GM18520 (cell line): ENCODE results near the gene MFAP2.
A peak's percentile ranks its signal among the peaks of the same experiment; 100 is the strongest.

ENCODE experiments used
- ATAC-seq: cut with Tn5 transposase; IDR thresholded peaks from one replicate; pipeline ENCODE4 v1.9.1; 2021; ENCODE audit not compliant: unreplicated experiment

The MFAP2 gene, protein sequence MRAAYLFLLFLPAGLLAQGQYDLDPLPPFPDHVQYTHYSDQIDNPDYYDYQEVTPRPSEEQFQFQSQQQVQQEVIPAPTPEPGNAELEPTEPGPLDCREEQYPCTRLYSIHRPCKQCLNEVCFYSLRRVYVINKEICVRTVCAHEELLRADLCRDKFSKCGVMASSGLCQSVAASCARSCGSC

DNA sequence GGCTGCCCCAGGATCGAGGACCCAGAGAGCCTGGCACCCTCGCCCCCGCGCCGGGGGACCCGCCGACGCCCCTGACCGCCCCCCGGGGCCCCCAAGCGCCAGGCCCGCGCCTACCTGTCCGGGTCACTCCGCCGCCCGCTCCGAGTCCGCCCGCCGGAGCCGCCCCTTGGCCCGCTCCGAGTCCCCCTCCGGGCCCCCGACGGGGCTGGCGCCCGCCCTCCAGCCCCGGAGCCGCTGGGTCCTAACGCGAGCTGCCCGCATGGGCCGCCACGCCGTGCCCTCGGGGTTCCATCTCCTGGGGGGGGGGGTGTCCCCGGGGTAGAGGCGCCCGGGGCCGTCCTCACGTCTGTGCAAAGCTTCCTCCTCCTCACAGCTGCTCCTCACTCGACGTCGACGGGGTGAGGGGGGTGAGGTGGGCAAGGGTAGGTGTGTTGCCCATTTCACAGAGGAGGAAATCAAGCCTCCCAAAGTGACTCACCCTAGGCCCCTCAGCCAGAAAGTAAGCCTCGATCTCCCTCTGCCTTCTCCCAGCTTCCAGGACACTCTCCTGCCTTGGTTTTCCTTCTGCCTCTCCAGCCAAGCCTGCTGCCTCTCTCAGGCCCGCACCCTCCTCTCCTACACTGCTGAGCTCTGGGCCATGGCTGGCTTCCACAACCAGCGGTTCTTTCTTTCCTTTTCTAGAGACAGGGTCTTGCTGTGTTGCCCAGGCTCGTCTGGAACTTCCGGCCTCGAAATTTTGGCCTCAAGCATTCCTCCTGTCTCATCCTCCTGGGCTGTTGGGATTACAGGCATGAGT, at the start of gene MFAP2:
TSS of gene MFAP2 (minus strand) at position 148 of the 796 bp plus-strand sequence. CDS start 2,347 bp downstream, outside the sequence.
- ATAC-seq = no peak

DNA sequence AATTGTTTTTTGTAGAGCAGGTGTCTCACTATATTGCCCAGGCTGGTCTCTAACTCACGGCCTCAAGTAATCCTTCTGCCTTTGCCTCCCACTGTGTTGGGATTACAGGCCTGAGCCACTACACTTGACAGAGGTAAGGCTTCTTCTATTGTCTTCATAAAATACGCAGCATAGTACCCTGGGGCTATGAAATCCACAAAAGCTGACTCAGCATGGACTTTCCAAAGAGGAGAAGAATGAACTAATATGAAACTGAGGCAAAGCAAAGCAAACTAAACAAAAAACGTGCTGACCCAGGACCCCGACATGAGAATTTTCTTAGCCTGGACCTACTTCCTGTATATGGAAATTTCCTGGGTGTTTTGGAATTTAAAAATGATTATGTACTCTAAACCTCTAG, 49.8 kb upstream of the MFAP2 start:
- no peak for ATAC-seq

DNA sequence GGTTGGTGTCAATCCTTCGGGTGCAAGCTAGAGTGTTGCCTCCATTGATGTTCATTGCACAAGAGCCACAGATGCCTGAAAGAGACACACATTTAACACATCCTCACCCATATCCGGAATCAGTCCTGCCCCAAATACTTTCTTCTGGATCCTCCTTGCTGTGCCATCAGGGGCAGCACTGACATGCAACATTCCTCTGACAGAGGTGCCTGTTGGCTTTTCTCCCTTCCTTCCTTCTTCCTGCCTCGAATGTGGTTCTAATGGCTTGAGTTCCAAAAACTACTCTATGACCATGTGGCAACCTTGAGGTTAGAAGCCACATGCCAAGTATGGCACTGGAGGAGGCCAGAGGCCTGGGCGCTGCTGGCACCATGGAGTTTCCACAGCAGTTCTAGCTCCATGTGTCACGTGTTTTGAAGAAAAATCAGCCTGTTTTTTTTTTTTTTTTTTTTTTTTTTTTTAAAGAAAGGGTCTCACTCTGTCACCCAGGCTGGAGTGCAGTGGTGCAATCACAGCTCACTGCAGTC, 48.3 kb upstream of the MFAP2 start:
- ATAC-seq = no peak

DNA sequence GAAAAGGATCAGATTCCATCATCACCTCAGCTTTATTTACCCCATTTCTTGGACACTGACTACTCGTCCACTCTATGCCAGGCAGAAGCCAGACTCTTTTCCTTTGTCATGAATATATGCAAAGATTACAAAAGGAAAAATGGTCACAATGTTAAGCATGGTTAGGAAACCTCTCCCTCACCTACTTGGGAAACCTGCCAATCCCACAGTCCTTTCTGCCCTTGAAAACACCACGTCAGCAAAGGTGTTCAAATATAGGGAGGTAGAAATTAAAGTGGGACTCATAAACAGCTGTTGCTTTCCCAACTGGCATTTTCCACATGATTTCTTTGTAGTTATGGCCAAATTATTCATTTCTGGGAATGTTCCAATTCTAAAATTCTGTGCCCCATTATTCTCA, 47.5 kb upstream of the MFAP2 start:
- ATAC-seq = no peak

DNA sequence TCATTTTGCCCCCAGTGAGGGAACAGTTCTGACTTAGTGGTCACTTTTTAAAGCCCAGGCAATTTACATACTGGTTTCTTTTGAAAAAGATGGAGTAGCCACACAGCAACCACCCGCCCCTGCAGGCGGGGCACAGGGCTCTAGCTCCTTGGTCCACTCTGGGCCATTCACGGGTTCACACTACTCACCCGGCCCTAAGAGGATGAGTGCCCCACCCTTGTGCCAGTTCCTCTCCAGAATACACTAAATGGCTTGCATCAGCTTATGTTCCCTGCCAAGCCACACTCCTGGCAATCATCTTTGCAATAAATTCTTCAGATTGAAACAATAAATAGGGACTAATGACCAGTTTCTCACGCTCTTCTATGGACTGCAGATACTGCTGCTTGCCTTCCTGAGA, 47.0 kb upstream of the MFAP2 start:
- ATAC-seq = no peak

DNA sequence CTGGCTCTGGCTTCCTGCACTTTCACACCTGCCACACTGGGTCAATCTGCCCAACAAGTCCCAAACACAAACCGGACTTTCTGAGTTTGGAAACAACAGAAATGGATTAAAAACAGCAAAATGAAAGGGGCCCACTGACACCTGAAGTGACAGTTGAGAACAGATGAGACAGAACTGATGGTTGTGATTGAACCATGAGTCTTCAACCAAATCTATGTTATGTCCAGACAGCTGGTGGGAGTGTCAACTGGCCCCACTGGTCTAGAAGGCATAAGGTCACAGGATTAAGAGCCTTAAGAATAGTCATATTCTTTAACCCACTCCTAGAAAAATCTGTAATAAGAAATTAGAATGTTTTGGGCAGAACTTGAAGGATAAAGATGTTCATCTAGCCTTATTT, 44.3 kb upstream of the MFAP2 start:
- no peak for ATAC-seq

DNA sequence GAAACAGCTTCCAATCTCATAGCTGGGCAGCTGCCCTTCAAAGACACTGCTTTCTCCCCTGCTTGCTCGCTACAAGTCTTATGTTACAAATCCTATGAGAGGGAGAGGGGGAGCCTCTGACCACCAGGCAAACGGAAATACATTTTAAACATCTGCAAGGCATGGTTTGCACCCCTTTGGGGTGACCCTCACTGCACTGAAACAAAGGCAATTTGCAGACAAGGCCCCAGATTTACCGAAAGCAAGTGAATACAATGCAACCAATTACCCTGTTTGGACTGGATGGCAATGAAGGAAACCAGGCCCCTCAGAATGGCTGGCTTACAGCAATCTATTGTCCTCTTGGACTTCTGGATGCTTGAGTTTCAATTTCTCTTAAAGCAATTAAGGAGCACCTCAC, 43.2 kb upstream of the MFAP2 start:
- ATAC-seq = no peak

DNA sequence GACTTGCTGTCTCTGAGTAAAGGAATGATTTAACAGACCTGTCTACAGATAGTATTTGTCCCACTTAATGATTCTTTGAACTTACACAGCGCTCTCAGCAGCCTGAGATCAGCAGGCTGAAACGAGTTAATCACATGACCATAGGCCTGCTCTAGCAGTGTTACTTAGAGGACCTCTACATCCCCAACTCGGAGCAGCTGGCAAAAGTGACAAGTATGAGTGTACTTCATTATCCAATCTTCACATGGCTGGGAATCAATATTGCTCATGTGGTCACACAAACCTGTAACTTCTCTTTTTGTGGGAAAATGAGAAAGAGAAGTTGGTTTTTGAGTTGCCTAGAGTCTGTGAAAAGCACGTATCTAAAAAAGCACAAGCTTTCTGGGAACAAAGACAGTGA, 42.7 kb upstream of the MFAP2 start:
- no peak for ATAC-seq

DNA sequence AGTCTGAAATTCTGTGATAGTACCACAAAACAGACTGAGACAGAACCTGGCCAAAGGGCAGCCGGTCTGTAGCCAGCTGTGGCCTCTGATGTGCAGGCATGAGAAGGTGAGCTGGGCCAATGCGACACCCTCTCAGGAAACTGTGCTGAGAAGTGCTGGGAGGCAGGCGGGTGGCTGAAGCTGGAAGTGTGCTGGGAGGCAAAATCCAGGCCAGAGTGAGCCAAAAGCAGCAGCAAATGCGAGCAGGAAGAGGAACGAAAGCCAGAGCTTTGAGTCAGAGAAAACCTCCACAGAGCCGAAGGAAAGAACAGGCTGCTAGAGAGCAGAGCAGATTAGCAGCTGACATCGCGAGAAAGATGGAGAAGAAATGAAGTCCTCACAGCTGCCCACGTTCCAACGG, 41.5 kb upstream of the MFAP2 start:
- ATAC-seq = no peak

DNA sequence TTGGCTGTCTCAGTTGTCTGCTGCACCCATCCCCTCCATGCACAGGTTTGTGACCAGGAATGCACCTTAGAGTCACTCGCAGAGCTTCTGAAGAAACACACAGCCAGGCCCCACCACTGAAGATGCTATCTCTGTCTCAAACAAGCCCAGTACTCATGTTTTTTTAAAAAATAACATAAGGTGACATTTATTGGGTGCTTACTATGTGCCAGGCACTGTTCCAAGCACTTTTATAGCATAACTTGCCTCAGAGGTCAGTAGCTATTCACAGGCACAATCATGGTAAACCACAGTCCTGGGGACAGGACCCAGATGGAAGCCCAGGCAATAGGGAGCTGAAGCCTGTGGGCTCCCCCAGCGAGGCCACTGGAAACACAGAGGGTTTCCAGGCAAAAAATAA, 40.1 kb upstream of the MFAP2 start:
- ATAC-seq = no peak

DNA sequence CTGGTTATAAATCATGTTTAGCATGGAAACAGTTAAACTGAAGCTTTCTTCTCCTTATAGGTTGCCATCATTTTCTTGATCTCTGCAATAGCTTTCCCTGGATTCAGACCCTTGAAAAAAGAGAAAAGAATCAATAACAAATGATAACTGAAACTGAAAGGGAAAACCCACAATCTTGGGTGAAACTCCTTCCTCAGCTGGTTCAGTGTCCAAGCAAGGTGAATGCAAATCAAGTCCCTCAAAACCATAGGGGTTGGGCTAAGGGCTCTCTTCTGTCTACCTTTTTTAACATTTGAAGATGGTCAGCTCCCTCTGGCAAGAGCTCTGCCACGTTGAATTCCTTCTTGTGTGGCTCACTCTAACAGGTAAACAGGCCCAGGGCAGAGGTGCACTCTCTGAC, 38.4 kb upstream of the MFAP2 start:
- ATAC-seq = no peak

DNA sequence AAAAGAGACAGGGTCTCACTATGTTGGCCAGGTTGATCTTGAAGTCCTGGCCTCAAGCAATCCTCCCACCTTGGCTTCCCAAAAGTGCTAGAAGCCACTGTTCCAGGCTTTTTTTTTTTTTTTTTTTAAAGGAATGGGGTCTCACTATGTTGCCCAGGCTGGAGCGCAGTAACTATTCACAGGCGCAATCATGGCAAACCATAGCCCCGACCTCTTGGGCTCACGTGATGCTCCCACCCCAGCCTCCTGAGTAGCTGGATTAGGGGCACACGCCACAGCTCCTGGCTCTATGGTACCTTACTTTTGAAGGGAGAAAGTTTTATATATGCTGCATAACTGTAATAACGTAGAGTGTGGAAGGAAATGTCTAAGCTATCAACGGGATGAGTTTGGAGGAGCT, 37.0 kb upstream of the MFAP2 start:
- ATAC-seq = no peak

DNA sequence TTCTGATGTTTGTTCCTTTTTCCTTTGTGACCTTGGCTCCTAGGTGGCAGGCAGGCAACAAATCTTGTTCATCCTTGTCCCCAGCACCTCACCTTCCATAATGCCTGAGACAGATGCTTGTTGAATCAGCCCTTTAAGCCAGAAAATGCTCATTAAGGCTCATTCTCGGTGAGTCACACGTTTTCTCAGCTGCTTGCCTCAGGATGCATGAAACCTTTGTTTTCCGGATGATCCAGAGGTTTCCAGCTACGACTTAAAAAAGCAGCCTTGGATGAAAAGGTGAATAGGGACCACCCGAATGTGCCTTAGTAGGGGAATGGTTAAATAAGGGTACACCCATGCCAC, 35.9 kb upstream of the MFAP2 start:
- ATAC-seq = no peak

DNA sequence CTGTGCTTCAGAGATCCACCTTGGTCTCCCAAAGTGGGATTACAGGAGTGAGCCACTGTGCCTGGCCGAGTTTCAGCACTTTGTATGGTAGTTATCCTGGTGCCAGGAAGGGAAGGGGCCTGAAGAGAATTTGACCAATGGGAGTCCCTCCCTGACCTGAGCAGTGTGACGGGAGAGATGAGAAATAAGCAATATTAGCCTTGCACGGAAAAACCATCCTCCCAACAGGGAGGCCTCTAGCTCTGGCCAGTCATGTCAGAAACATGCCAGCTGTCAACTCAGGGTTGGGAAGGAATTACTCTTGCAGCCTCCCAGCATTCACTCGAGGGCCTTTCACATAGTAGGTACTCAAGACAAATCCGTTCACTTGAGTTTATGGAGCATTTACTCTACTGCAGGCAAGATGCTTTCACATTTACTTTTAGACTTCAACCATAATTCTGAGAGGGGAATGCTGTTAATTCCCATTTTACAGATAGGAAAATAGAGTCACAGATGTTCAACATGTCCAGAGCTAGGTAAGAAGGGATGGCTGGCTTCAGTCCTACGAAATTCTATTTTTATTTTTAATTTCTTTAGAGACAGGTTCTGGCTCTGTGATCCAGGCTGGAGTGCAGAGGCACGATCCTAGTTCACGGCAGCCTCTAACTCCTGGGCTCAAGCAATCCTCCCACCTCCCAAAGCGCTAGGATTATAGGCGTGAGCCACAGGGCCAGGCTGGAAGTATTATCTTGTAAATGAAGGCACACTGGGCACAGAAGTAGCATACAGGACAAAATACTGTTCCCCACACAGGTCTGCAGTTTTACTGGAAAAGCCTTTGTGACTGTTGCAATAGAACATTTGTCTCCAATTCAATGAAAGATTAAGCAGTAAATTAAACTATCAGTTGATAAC, 34.5 kb upstream of the MFAP2 start:
- ATAC-seq = no peak

DNA sequence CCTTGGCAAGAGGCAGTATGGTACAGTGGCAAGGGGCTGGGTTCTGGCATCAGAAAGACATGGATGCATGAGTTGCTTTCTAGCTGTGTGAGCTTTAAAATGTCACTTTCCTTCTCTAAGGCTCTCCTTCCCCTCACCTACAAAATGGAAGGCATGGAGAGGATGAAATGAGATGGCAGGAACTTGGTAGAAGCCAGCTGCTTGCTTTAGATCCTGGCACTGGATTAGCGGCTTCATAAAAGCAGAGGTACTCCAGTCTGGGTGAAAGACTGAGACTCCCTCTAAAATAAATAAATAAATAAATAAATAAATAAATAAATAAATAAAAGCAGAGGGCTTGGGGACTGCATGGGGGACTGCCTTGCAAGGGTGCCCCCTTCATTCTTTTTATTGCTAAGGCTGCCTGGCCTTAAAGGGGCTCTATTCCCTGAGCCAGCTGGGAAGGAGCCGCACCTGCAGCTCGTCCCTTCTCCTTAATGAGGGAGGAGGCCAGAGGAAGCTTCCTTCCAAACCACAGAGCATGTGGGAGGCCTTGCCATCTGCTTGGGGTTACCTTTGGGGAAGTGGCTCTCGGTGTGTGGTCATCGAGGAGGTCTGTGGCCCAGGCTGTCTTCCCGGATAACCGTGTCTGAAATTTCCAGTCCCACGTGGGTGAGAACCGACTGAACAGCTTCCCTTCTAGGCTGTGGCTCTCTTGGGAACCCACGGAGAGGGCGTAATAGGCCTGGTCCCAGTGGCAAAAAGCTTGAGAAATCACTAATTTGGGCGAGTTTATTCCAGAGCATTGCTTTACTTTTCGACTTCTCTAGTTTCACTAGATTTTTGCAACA, 33.3 kb upstream of the MFAP2 start:
- ATAC-seq = no peak

DNA sequence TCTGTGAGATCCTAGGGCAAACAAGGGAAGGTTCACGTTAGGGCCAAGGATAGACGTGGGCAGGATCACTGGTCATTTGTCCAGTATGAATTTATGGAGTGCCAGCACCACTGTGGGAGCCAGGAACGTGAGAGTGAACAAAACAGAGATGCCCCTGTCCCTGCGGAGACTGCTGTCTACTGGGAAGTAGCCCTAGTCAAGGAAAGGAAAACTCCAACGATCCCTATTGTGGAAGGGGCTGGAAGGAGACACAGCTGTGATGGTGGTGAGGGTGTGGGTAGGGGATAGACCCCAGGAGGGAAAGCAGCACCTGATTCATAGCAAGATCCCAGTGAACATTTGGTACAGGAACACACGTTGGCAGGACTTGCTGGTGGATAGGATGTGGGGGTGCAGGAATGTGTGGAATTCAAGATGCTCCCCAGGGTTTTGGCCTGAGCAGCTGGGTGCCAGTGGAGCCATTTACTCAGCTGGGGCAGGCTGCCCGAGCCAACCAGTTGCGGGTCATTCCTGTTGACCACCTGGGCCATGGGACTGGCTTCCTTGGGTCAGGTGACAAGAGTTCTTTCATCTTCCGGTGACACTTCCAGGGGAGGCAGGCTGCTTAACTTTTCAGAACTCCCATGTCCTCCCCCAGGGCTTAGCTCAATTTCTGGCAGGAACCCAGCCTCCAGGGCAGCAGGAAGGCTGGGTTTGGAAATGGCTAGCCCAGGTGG, 32.5 kb upstream of the MFAP2 start:
- no peak for ATAC-seq

DNA sequence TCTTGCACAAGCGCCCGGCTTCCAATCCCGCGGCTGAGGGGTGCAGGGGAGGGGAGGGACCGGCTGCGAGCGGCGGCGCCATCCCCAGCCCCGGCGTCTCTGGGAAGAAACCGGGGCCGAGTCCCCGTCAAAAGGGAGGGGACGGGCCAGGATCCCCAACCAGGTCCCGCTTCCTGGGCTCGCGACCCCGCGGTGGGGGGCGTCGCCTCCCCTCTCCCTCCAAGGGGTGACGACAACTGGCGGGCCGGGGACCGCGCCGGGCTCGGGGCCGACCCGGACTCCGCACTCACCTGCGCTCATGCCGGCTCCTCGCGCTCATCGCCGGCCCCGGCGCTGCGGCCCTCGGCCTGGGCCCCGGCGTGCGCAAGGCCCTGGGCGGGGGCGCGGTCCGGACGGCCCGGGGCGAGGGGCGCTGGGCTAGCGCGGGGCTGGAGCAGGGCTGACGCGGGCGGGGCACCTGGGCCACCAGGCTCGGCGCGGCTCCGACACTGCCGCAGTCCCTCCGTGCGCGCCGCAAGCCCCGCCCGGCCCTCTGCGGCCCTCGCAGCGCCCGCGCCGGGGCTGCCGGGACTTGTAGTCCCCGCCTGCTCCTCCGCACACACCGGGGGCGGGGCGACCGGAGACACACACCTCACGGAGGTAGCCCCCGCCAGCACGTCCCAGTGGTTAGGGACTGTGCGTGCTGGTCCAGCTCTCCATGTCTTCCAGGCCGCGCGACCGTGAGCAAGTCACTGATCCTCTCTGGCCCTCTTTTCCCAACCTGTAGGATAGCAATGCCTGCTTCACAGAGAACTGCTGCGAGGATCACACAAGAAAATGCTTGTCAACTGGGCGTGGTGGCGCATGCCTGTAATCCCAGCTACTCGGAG, 31.3 kb upstream of the MFAP2 start, which contains the start of gene ATP13A2:
TSS of gene ATP13A2 (minus strand) at position 490 of the 869 bp plus-strand sequence. CDS start at position 300, 190 bp downstream.
- ATAC-seq = peak; percentile 88

DNA sequence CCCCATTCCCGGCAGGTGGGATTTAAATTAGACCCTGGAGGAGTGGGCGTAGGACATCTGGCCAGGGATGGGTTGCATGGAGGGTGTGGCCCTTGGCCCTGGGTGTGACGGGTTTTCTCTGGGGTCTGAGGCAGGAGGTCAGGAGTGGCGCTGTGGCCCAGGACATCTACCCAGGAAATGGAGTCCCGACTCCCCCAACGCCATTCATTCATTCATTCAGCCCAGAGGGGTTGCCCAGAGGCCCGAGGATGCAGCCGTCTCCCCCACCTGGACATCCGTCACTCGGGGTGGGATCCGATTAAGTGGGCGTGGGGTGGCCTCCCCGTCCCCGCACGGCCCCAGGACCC, 30.6 kb upstream of the MFAP2 start:
- no peak for ATAC-seq

DNA sequence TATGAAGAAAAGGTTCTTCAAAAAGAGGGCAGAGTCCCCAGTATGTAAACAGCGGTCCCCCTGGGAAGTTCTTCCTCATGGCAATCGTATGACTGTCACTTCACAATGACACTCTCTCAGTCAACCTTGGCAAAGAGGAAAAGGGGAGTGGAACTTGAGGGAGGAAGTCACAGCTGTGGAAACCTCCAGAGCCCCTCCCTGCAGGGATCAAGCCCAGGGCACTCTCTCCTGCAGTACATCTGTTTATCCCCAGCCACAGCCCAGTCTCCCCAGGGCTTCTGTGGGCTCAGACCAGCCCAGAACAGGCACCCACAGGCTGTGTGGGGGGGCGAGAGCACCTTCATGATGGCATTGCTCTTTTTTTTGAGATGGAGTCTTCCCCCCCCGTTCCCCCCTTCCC, 29.3 kb upstream of the MFAP2 start:
- no peak for ATAC-seq
